K562 (cell line): Measurements from ENCODE around the gene KCNJ4. TPM values are rescaled to one million over a fixed set of nuclear protein-coding genes. Genes with fewer than 3 reads are reported as not detected.

ENCODE experiments used
- ATAC-seq: fragments of 200-7000 bp; cut with Tn5 transposase; 3 replicates; pipeline ENCODE4 v1.9.1; 2020; ENCODE audit warnings: moderate library complexity
- BruUV-seq: library from RNA; stranded (reverse); fragments of 400-500 nt; replicated peaks from 2 replicates; lab custom pipeline; 2021; lab: Mats Ljungman, UMichigan
- CTCF ChIA-PET: fragments of 300-600 bp; formaldehyde crosslinking; extraction: SDS; loops from one replicate; lab custom pipeline; 2021; ENCODE audit warnings: low intra/inter-chr PET ratio; lab: Yijun Ruan, JAX
- POLR2A ChIA-PET: fragments of 300-600, 350-650 bp; sonication (Branson Sonifier 250); formaldehyde crosslinking; extraction: SDS; loops from one replicate; lab custom pipeline; 2021; ENCODE audit warnings: antibody characterized with exemption, inconsistent platforms; lab: Yijun Ruan, JAX
- DNase-seq, 4 experiments: peaks; one replicate each; pipeline versions ENCODE4 v3.0.0 to v3.0.0-alpha.2; 2011 to 2018; ENCODE audit warnings: low spot score in 3 of 4, mixed read lengths in 3 of 4; ENCODE audit errors: extremely low read depth in 1 of 4
- FAIRE-seq: peaks from 2 replicates; lab custom pipeline; 2011; peaks lifted over from hg19 to GRCh38; lab: Jason Lieb, UNC
- H2AFZ ChIP-seq: 2 replicates; pipeline ENCODE4 v1.6.0; 2011; ENCODE audit warnings: low read depth, low read length, control low read depth, inconsistent platforms
- H3K27ac ChIP-seq: fragments of 200-600 bp; 3 replicates; pipeline ENCODE4 v1.8.0; 2011; ENCODE audit warnings: low read depth, mild to moderate bottlenecking, control low read depth, inconsistent platforms, low read length, moderate library complexity, mixed read lengths; ENCODE audit errors: extremely low read depth
- H3K27me3 ChIP-seq, 2 experiments: fragments of 300-600 bp in 1 of 2; 2 replicates in 1 of 2; 3 replicates in 1 of 2; pipeline versions ENCODE4 v1.6.0 to v1.8.0; 2011; ENCODE audit warnings: inconsistent platforms in 2 of 2, low read length in 2 of 2, mild to moderate bottlenecking in 1 of 2, mixed read lengths in 1 of 2, moderate library complexity in 1 of 2; ENCODE audit not compliant: control insufficient read depth in 2 of 2, insufficient read depth in 2 of 2
- H3K36me3 ChIP-seq: fragments of 300-600 bp; 3 replicates; pipeline ENCODE4 v1.8.0; 2011; ENCODE audit warnings: mild to moderate bottlenecking, low read length, inconsistent platforms; ENCODE audit not compliant: control insufficient read depth, insufficient read depth
- H3K4me1 ChIP-seq, 2 experiments: fragments of 200-600 bp in 1 of 2; replicated peaks in 1 of 2; 2 replicates in 1 of 2; 3 replicates in 1 of 2; pipeline versions ENCODE4 v1.5.1 to v1.8.0; 2011; ENCODE audit warnings: inconsistent platforms in 2 of 2, low read length in 2 of 2, mild to moderate bottlenecking in 1 of 2, mixed read lengths in 1 of 2, moderate library complexity in 1 of 2; ENCODE audit not compliant: control insufficient read depth in 2 of 2, insufficient read depth in 2 of 2
- H3K4me2 ChIP-seq: 2 replicates; pipeline ENCODE4 v1.6.1; 2011; ENCODE audit warnings: low read length, control low read depth, inconsistent platforms, mixed read lengths; ENCODE audit not compliant: insufficient read depth
- H3K4me3 ChIP-seq: fragments of 200-600 bp; sonication (generic), shearing (Covaris generic); 2 replicates; pipeline ENCODE4 v1.5.1; 2016; ENCODE audit warnings: control low read depth, inconsistent platforms
- H3K79me2 ChIP-seq: fragments of 200-600 bp; 3 replicates; pipeline ENCODE4 v1.8.0; 2011; ENCODE audit warnings: low read length, inconsistent platforms; ENCODE audit not compliant: control insufficient read depth, insufficient read depth
- H3K9ac ChIP-seq, 2 experiments: 2 replicates each; pipeline versions ENCODE4 v1.6.0 to v1.6.1; 2011; ENCODE audit warnings: low read depth in 2 of 2, low read length in 2 of 2, control low read depth in 1 of 2, inconsistent platforms in 1 of 2, mild to moderate bottlenecking in 1 of 2, mixed read lengths in 1 of 2; ENCODE audit not compliant: insufficient read depth in 1 of 2
- H3K9me1 ChIP-seq: one replicate; pipeline ENCODE4 v1.6.0; 2011; ENCODE audit warnings: inconsistent platforms, mild to moderate bottlenecking, low read length, moderate library complexity; ENCODE audit not compliant: control insufficient read depth, insufficient read depth
- H3K9me3 ChIP-seq: replicated peaks from 2 replicates; pipeline ENCODE4 v1.5.1; 2011; ENCODE audit warnings: low read depth, low read length, inconsistent platforms; ENCODE audit not compliant: control insufficient read depth, insufficient read depth
- H4K20me1 ChIP-seq: replicated peaks from 2 replicates; pipeline ENCODE4 v1.6.1; 2011; ENCODE audit warnings: low read length, inconsistent platforms, mixed read lengths; ENCODE audit not compliant: control insufficient read depth, insufficient read depth
- ASH1L ChIP-seq: fragments of 450-650 bp; IDR thresholded peaks from 2 replicates; pipeline ENCODE4 v1.6.1; 2018; ENCODE audit warnings: borderline replicate concordance, mild to moderate bottlenecking, low read depth; ENCODE audit not compliant: partially characterized antibody
- CBFB ChIP-seq: sonication (generic); formaldehyde crosslinking; IDR thresholded peaks from 2 replicates; pipeline ENCODE4 v1.4.0; 2020; ENCODE audit warnings: mild to moderate bottlenecking, missing genetic modification reagents
- CBX2 ChIP-seq: fragments of 200-600 bp; sonication (generic); IDR thresholded peaks from one replicate; pipeline ENCODE4 v1.6.1; 2012; ENCODE audit warnings: mild to moderate bottlenecking, low read length, inconsistent platforms; ENCODE audit not compliant: insufficient read depth, poor library complexity, severe bottlenecking
- CC2D1A ChIP-seq: fragments of 450-650 bp; IDR thresholded peaks from 2 replicates; pipeline ENCODE4 v1.6.1; 2017; ENCODE audit warnings: mild to moderate bottlenecking
- CXXC5 ChIP-seq: fragments of 250-450 bp; sonication (Bioruptor Pico); IDR thresholded peaks from 2 replicates; pipeline ENCODE4 v1.8.0; 2022; ENCODE audit warnings: inconsistent platforms, mild to moderate bottlenecking, moderate library complexity
- DLX4 ChIP-seq: fragments of 250-450 bp; sonication (Bioruptor Pico); IDR thresholded peaks from 2 replicates; pipeline ENCODE4 v1.6.1; 2021; ENCODE audit warnings: mild to moderate bottlenecking
- GABPA ChIP-seq: fragments of 200-800 bp; sonication (Bioruptor generic); conservative IDR thresholded peaks from 2 replicates; pipeline ENCODE4 v1.6.1; 2016; ENCODE audit warnings: low read depth, missing genetic modification characterization, missing compliant biosample characterization
- GATA2 ChIP-seq: sonication (generic); formaldehyde crosslinking; IDR thresholded peaks from 2 replicates; pipeline ENCODE4 v1.4.0; 2020; ENCODE audit warnings: mild to moderate bottlenecking, missing genetic modification reagents
- PHB2 ChIP-seq: fragments of 450-650 bp; IDR thresholded peaks from 2 replicates; pipeline ENCODE4 v1.6.1; 2017; ENCODE audit warnings: low read depth
- PHF8 ChIP-seq: fragments of 200-600 bp; sonication (generic); IDR thresholded peaks from 2 replicates; pipeline ENCODE4 v1.6.1; 2012; ENCODE audit warnings: mixed run types, mild to moderate bottlenecking, inconsistent platforms, low read length, moderate library complexity, borderline replicate concordance
- POLR2AphosphoS2 ChIP-seq: IDR thresholded peaks from 2 replicates; pipeline ENCODE4 v1.6.1; 2012; ENCODE audit warnings: low read length, improper control_type of control experiment
- POLR2AphosphoS5 ChIP-seq: IDR thresholded peaks from 2 replicates; pipeline ENCODE4 v1.6.1; 2011; ENCODE audit warnings: mild to moderate bottlenecking, low read depth, low read length, moderate library complexity; ENCODE audit not compliant: control insufficient read depth, insufficient read depth
- SMARCC2 ChIP-seq: fragments of 450-650 bp; IDR thresholded peaks from 2 replicates; pipeline ENCODE4 v1.6.1; 2017; ENCODE audit warnings: antibody characterized with exemption, moderate library complexity, mild to moderate bottlenecking, low read depth
- SP1 ChIP-seq: sonication (generic); formaldehyde crosslinking; IDR thresholded peaks from 2 replicates; pipeline ENCODE4 v1.8.1; 2022; ENCODE audit warnings: mild to moderate bottlenecking, missing genetic modification reagents
- THRB ChIP-seq: fragments of 450-650 bp; formaldehyde crosslinking; conservative IDR thresholded peaks from 2 replicates; pipeline ENCODE4 v1.4.0; 2022; ENCODE audit warnings: mild to moderate bottlenecking, missing genetic modification characterization
- ZNF146 ChIP-seq: IDR thresholded peaks from one replicate; pipeline ENCODE4 v1.6.1; 2018; ENCODE audit warnings: missing compliant biosample characterization; ENCODE audit not compliant: unreplicated experiment
- ZNF23 ChIP-seq: fragments of 250-450 bp; sonication (Bioruptor Pico); IDR thresholded peaks from 2 replicates; pipeline ENCODE4 v1.4.0; 2020; ENCODE audit warnings: mild to moderate bottlenecking
- ZNF75A ChIP-seq: fragments of 450-650 bp; formaldehyde crosslinking; IDR thresholded peaks from 2 replicates; pipeline ENCODE4 v1.4.0; 2020; ENCODE audit warnings: mild to moderate bottlenecking
- ZNF785 ChIP-seq: fragments of 250-450 bp; sonication (Bioruptor Pico); IDR thresholded peaks from 2 replicates; pipeline ENCODE4 v1.4.0; 2020; ENCODE audit warnings: mild to moderate bottlenecking
- ZNF830 ChIP-seq: fragments of 250-450 bp; sonication (Bioruptor Pico); IDR thresholded peaks from 2 replicates; pipeline ENCODE4 v1.5.0; 2021; ENCODE audit warnings: mild to moderate bottlenecking
- WGBS: fragments of 100-300 bp; shearing (Covaris generic); methylation state at CpG from one replicate; pipeline ENCODE4 v1.1.6; 2016; ENCODE audit warnings: low coverage, mixed read lengths; ENCODE audit not compliant: insufficient coverage; ENCODE audit errors: missing lambda C conversion rate; 5-methylcytosine and 5-hydroxymethylcytosine counted together
- in situ Hi-C: fragments of 300-500 bp; cut with MboI; formaldehyde crosslinking; loops from 4 replicates; pipeline ENCODE4 v1.15.0; 2018; ENCODE audit warnings: inconsistent platforms, mixed read lengths
- intact Hi-C: fragments of 100-400 bp; cut with micrococcal nuclease; formaldehyde crosslinking; loops from 2 replicates; pipeline ENCODE4 v1.14.2; 2022
- polyA plus RNA-seq, 8 experiments: library from polyadenylated mRNA; depleted of rRNA in 4 of 8; stranded (reverse) in 5 of 8; unstranded in 3 of 8; fragments of >200 nt; fragmentation: Nextera tagmentation in 2 of 8; fragmentation: Illumina TruSeq in 1 of 8; extraction: Ambion mirVana in 2 of 8; extraction: Trizol in 1 of 8; gene quantifications; 2 replicates each; pipeline versions ENCODE4 v1.2.1 to v1.2.3, GENCODE V29; 2011 to 2014; ENCODE audit warnings: inconsistent platforms in 1 of 8, missing spikeins in 1 of 8
- total RNA-seq, 7 experiments: library from RNA; depleted of rRNA in 6 of 7; stranded (reverse); fragments of >200 nt in 6 of 7; fragmentation: Illumina TruSeq in 2 of 7; extraction: Trizol in 2 of 7; gene quantifications; 2 replicates each; pipeline versions ENCODE4 v1.2.1 to v1.2.3, GENCODE V29; 2011 to 2021; ENCODE audit warnings: low replicate concordance in 1 of 7

Gene KCNJ4
- total and polyA plus RNA-seq, 9 of the 15 experiments (the other 6 are each of a cell fraction or from before 2014, with no cell fraction given) = 0.07 to 0.55 (median 0.09) TPM; not detected in 4

- TF ChIP-seq POLR2AphosphoS5 = no peak
- no peak for TF ChIP-seq ZNF75A
- no peak for TF ChIP-seq ZNF23
- no peak for TF ChIP-seq POLR2AphosphoS2
- TF ChIP-seq CBFB = no peak
Measured at GRCh38 chr22:38468443-38469305, 13.7 kb upstream of the KCNJ4 start (continued).

- peaks cover 5% of the 10 kb centered on the region for H3K79me2 ChIP-seq
- FAIRE-seq = no peak
- TSS peak; percentile 44 for BruUV-seq
- H3K4me1 ChIP-seq = peaks cover 17 to 40% of the 10 kb centered on the region in 2 experiments; a peak in 4 of 5 replicates
- intact Hi-C loops (no loop called here), in situ Hi-C loops (no loop called here)
- H3K9ac ChIP-seq = peak within 1 kb of the TSS; percentile 94 to 99
- no peaks in the 10 kb centered on the region for H3K9me1 ChIP-seq
- H3K4me3 ChIP-seq = peak within 1 kb of the TSS; percentile 62
- H3K4me2 ChIP-seq = peak within 1 kb of the TSS; percentile 85
- DNase-seq = peak; percentile 79 to 93 (median 92)
- no peaks in the 10 kb centered on the region for H3K9me3 ChIP-seq
- H3K36me3 ChIP-seq = no peaks in the 10 kb centered on the region
- WGBS = 0% methylated on average over 11 of the region's 53 CpGs
- ChIA-PET CTCF (no interaction called here), POLR2A (interaction anchor here (0.6 to 1.4 kb wide), 9 partner anchors 8 to 169 kb away, joined by 3 to 11 read pairs (median 3); partner anchors contain the start of gene DMC1)
- ATAC-seq = peak; percentile 91
- peak within 1 kb of the TSS; percentile 82 for H3K27ac ChIP-seq
- peak within 1 kb of the TSS; percentile 96 for H2AFZ ChIP-seq
- H3K27me3 ChIP-seq = no peaks in the 10 kb centered on the region
- H4K20me1 ChIP-seq = no peaks in the 10 kb centered on the region
- TF ChIP-seq ZNF785 (CRISPR knock-in tag) = no peak
- TF ChIP-seq DLX4 (CRISPR knock-in tag) = no peak
- TF ChIP-seq PHB2 = no peak
- 0 out of 2 replicates have a peak, but pooled peaks have one; percentile 38 for TF ChIP-seq SMARCC2
- TF ChIP-seq ASH1L = no peak
- no peak for TF ChIP-seq THRB
- peak; percentile 68; the same call in 1 of the 2 replicates for TF ChIP-seq PHF8
- no peak for TF ChIP-seq CBX2
- TF ChIP-seq ZNF830 = no peak
- TF ChIP-seq CC2D1A = no peak
- peak; percentile 87 for TF ChIP-seq CXXC5 (CRISPR knock-in tag)
- TF ChIP-seq GATA2 (CRISPR knock-in tag) = no peak
- no peak for TF ChIP-seq SP1 (CRISPR knock-in tag)
- TF ChIP-seq GABPA (tag) = peak; percentile 61
- peak; percentile 50; the same call in 1 of the 2 replicates for TF ChIP-seq POLR2AphosphoS5
- no peak for TF ChIP-seq ZNF146
Measured at GRCh38 chr22:38467904-38468442, 13.0 kb upstream of the KCNJ4 start, which contains the start of gene KDELR3. Gene KDELR3, plus strand, starts transcription at chr22:38468096. Its CDS starts 138 bp downstream, at chr22:38468234.
